Frontal cortex (tissue), 4 donors: ENCODE results near the gene ANAPC7. TPM values are rescaled to one million over a fixed set of nuclear protein-coding genes. Genes with fewer than 3 reads are reported as not detected.
"Not testable (repeated sequence)": the region's sequence is repeated elsewhere in the genome, so short reads cannot be mapped to it uniquely, and the experiment has no call there.

Experiments
- DNase-seq, 2 donors: peaks; one replicate each; pipeline ENCODE4 v3.0.0; 2012; ENCODE audit warnings: low spot score in 2 of 2
- FAIRE-seq: peaks from 2 replicates; lab custom pipeline; 2012; peaks lifted over from hg19 to GRCh38; lab: Jason Lieb, UNC
- total RNA-seq: library from RNA; depleted of rRNA; stranded (reverse); fragments of >200 nt; gene quantifications from one replicate; pipeline ENCODE4 v1.2.3, GENCODE V29; 2014
- donor health status: control.
- donor health status: control.
- donor health status: control.

The ANAPC7 gene
- total RNA-seq, 1 donor from 2014 or later, result 44.0 TPM

DNA sequence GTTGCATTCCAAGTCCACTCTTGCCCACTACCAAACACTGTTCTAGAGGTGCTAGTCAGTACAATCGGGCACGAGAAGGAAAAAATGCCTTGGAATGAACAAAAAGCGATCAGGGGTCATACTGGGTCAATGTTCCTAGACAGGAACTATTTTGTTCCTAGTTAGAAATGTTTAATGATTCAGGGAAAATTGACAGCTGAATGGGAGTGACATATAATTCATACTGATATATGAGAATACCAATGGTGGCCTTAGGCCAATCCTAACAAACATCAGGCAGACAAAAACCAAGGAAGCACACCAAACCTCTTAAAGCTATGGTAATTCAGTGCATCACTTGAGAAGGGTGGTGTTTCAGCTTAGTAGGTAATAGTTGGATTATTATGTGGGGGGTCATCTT is 51.1 kb downstream of the ANAPC7 start:
- no peak for FAIRE-seq
- DNase-seq, result no peak

DNA sequence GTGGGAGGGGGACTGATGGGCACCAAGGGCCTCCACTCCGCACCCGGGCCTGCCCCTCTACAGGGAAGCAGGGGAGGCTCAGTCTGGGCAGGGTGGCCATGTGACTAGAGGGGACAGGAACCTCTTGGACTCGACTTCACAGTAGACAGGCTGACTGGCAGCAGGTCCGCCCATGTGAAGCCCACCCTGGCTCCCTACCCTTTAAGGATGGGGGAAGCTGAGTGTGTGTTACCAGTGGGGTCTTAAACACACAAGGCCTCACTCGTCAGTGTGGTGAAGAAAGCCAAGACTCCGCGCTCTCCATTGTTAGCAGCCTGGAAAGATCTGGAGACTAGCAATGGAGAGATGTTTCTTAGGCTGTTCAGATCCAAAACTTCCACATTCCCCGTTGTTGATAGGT is 52.4 kb downstream of the ANAPC7 start:
- DNase-seq (no peak), FAIRE-seq (no peak)

DNA sequence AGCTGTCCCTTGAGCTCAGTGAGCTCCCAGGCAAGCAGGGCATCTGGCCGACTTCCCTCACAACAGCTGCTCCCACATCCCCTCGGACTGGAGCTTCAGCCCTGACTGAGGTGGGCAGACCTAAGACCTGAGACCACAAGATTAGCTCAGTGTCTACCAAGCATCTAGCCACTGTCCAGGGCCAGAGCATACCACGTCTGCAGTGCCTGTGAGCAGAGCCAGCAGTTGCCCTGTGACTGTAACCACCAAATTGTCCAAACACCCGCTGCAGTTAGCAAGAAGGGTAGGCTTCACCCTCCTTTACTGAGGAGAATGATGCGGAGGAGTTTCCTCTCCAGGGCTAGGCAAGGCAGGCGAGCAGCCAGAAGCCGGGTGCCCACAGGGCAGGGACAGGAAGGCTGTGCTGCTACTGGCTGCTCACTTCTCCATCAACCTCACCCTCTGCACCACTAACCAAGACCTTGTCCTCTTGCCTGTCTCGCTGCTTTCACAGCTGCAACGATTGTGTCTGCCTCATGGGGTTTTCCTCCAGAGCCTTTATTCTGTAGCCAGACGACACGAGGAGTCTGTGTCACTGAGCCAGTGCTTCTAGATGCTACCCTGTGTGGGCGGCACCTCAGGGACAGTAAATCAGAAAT is 53.9 kb downstream of the ANAPC7 start:
- FAIRE-seq (no peak), DNase-seq (no peak)

DNA sequence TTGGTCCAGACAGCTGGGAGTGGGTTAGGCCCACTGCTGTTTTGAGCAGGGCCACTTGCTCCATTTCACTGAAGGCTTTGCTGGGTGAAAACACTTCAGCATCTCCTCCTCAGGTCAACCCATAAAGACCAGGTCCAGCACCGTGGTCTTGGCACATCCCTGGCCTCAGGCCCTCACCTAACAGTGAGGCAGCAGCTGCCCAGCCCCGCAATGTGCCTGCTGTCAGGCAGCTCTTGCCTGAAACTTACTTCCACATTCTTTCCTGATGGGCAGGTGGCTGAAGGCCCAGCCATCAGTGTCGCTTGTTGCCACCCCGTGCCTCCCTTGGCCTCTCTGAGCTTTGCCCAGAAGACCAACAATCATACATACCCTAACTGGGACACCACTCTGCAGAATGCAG is 54.4 kb downstream of the ANAPC7 start:
- FAIRE-seq (no peak), DNase-seq (no peak)

DNA sequence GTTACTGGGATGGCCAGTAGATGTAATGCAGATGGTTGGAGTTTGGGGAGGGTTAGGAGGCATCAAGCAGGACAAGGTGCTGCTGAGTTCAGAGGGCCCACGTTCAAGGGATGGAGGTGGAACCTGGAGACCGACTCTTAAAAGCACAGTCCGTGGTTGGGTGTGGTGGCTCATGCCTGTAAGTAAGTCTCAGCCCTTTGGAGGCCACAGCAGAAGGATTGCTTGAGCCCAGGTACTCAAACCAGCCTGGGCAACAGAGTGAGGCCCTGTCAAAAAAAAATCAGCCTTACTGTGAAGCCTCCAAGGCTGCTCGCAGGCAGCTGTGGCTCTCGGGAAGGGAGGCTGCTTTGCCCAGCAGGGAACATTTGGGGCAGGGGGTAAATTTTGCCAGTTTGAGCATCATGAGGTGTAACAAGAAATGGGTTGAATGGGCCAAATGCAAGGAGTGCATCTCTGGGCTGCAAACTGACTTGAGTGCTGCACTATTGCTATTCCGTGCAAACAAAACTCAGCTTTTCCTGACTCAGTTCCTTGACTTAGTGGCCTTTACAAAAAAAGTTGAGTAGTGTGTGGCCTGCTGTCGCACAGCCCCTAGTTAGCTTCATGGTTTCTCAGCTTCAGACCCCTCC is 55.0 kb downstream of the ANAPC7 start:
- FAIRE-seq (no peak), DNase-seq (no peak)

DNA sequence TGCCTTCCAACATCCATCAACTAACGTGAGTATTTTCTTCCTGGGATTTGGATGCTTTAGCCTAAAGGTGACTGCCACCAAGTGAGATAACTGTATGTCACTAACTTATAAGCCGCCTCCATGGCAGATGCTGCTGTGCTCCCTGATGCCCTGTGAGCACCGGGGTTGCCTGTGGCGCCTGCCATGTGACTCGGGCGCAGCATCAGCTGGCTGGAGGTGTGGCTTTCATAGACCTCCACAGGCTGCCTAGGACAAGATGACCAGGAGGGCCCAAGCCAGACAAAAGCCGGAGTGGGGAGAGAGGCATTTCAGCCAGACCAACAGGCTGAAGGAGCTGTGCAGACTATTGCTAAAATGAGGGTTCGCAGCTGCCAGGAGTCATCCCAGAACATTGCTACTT is 55.7 kb downstream of the ANAPC7 start:
- FAIRE-seq, result no peak
- DNase-seq, result no peak

DNA sequence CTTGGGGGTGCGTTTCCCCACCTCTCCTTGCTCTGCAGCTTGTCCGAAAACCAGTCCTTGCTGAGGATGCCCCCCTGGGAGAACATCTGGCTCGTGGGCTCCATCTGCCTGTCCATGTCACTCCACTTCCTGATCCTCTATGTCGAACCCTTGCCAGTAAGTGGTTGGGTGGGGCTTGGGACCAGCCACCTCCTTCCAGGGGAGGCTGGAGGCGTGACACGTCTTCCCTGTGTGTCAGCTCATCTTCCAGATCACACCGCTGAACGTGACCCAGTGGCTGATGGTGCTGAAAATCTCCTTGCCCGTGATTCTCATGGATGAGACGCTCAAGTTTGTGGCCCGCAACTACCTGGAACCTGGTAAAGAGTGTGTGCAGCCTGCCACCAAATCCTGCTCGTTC is 57.5 kb downstream of the ANAPC7 start:
- DNase-seq (no peak), FAIRE-seq (no peak)

DNA sequence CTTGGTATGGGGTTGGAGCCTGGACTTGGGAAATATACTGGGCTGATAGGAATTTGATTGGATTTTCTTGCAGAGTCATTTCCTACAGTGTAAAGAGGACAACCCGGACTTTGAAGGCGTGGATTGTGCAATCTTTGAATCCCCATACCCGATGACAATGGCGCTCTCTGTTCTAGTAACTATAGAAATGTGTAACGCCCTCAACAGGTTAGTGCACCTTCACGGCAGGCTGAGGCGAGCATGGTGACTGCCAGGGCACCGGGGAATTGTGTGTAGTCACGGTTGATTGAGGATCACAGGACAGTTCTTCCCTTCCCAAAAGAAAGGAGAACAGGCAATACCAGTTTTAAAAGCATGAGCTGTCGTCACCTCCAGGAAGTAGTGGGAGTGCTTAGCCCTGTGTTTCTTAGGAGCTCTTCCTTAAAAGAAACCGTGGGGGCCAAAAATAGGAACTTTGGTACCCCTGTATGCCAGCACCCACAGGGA is 58.3 kb downstream of the ANAPC7 start:
- FAIRE-seq, result no peak
- DNase-seq, result no peak

DNA sequence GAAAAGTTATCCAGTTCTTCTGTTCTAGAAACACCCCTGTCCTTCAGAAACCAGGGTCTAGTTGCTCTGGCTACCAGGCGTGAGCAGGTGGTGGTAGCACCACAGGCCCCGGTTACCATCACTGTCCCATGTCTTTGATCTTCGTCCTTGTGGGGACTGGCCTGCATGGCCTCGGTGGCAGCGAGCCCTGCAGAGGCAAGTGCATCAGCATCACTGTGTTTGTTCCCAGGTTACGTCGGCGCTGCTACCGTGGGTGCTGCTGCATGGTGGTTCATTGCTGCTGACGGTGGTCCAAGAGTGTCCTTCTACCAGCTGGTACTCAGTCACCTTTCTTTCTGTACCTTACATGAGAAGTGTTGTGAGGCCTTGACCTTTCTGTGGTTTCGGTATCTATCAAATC is 58.9 kb downstream of the ANAPC7 start:
- FAIRE-seq, result no peak
- DNase-seq, result no peak

DNA sequence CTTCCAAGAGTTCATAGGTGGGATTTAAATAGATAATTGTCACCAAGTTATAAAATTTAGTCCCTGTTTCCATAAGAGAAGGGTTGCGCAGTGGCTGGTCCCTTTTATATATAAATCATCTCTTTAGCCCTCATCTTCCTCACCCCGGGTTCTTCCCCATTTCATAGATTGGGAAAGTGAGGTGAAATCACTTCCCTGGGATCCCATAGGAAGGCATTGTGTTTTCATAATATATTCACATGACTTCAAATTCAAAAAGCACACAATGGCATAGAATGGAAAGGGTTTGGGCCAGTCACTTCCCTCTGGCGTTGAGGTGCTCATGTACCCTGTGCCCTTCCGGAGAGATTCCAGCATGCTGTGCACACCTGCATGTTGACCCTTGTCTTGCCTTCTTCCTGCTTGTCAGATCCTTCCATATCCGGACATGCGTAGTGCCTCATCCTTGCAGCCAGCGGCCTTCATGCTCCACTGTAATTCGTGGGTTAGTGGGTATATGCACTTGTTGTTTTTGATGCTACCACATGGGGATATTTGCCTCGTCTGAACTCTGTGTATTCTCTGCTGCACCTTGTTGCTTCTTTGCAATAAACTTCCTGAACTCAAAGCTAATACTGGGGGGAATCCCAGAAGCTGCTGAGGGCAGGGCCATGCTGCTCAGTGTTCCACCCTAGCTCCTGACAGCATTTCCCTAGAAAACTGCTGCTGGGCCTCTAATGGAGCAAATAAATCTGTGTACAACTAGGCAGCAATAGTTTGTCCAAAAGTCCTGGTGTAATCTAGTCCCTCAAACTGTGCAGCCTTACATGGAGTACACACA is 59.6 kb downstream of the ANAPC7 start:
- FAIRE-seq, result no peak

DNA sequence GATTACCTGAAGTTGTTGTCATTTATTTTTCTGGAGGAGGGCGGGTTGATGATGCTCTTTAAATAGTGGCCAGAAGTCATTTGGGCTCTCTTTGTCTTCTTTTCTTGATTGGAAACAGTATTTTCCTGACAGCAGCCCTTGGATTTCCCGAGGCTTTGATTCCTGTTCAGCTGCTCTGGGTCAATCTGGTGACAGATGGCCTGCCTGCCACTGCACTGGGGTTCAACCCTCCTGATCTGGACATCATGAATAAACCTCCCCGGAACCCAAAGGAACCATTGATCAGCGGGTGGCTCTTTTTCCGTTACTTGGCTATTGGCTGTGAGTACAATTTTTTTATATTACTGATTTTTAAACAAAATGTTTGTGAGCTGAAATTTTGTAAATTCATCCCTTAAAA is 60.4 kb downstream of the ANAPC7 start:
- no peak for FAIRE-seq
- no peak for DNase-seq

More for the DNA sequence above, 59.6 kb downstream of the ANAPC7 start:
- DNase-seq, result no peak

DNA sequence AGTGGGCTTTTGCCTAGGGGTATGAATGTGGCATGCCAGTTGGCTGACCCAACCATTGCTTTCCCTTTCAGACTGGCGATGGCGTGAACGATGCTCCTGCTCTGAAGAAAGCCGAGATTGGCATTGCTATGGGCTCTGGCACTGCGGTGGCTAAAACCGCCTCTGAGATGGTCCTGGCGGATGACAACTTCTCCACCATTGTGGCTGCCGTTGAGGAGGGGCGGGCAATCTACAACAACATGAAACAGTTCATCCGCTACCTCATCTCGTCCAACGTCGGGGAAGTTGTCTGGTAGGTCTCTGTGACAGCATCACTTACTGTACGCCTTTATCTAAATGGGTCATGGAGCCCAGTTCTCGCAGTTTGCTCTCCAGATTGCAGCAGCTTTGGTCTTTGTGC is 61.4 kb downstream of the ANAPC7 start:
- DNase-seq (no peak), FAIRE-seq (no peak)

DNA sequence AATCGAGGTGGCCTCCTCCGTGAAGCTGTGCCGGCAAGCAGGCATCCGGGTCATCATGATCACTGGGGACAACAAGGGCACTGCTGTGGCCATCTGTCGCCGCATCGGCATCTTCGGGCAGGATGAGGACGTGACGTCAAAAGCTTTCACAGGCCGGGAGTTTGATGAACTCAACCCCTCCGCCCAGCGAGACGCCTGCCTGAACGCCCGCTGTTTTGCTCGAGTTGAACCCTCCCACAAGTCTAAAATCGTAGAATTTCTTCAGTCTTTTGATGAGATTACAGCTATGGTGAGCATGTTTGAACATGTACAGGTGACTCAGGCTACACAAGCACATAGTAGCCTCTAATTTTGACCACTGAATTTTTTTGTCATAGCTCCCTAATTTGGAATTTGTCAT is 62.8 kb downstream of the ANAPC7 start:
- FAIRE-seq, result no peak
- DNase-seq, result no peak

DNA sequence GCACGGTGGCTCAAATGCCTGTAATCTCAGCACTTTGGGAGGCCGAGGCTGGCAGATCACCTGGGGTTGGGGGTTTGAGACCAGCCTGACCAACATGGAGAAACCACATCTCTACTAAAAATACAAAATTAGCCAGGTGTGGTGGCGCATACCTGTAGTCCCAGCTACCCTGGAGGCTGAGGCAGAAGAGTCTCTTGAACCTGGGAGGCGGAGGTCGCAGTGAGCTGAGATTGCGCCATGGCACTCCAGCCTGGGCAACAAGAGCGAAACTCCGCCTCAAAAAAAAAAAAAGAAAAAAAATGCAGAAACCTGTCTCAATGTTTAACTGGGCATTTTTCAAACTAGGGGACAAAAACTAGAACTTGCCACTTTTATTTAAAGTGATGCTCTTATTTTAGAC is 63.2 kb downstream of the ANAPC7 start:
- not testable (repeated sequence) for FAIRE-seq, DNase-seq

DNA sequence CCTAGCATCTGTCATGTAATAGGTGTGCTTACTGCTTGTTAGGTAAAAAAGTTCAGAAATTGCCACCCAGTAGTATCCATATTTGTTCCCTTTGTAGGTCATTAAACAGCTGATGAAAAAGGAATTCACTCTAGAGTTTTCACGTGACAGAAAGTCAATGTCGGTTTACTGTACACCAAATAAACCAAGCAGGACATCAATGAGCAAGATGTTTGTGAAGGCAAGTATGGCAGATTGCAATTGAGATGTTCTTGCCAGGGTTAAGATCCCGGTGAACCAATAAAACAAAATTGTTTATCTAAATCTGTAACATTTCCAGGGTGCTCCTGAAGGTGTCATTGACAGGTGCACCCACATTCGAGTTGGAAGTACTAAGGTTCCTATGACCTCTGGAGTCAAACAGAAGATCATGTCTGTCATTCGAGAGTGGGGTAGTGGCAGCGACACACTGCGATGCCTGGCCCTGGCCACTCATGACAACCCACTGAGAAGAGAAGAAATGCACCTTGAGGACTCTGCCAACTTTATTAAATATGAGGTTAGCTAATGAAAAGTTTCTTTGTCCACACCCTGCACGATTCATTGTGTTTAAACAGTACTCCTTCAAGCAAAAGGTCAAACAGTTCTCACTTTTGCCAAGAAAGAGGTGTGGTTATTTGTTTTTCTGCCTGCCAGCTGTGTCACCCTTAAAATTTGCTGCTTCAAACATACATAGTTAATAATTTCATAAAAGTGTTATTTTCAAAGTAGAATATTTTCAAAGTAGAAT is 64.1 kb downstream of the ANAPC7 start:
- FAIRE-seq, result no peak

DNA sequence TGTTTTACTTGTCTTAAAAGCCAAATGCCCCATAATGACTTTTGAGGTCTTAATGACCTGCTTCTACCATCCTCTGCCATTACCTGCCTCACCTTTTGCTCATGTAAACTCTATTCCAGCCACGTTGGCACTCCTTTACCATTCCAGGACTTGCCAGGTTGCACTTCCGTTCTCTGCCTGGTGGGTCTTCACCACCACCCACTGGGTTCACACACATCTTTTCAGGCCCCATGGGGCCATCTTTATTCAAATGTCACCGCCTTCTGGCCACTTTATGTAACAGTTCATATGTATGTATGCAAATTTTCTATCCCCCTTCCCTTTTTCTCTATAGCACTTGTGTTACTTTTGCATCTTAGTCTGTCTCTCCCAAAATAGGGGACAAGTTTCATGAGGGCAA is 64.8 kb downstream of the ANAPC7 start:
- FAIRE-seq (no peak), DNase-seq (no peak)

More for the DNA sequence above, 64.1 kb downstream of the ANAPC7 start:
- no peak for DNase-seq

DNA sequence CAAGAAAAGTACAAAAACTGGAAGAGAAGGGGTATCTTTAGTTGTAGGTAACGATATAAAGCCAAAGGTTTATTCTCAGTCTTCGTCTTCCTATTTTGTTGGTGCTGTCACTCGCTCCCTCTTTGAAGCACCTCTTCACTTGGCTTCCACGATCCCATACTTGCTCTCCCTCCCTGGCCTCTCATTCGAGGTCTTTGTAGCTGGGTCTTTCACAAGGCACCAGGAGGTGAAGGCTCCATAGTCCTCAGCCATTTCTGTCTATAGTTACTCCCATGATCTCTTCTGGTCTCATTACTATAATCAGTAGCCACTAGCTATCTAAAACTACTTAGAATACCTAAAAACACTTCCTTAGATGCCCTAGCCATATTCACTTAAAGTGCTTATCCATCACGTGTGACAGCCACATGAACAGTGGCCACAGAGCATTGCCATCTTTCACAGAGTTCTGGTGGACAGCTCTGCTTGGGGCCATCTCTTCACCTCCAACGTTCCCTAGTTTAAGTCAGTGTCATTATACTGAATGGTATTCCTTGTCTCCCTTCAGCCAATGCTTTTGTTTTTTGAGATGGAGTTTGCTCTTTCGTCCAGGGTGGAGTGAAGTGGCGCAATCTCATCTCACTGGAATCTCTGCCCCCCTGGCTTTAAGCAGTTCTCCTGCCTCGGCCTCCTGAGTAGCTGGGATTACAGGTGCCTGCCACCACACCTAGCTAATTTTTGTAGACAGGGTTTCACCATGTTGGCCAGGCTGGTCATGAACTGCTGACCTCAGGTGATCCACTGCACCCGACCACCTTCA is 65.4 kb downstream of the ANAPC7 start:
- no peak for FAIRE-seq
- DNase-seq, result no peak

DNA sequence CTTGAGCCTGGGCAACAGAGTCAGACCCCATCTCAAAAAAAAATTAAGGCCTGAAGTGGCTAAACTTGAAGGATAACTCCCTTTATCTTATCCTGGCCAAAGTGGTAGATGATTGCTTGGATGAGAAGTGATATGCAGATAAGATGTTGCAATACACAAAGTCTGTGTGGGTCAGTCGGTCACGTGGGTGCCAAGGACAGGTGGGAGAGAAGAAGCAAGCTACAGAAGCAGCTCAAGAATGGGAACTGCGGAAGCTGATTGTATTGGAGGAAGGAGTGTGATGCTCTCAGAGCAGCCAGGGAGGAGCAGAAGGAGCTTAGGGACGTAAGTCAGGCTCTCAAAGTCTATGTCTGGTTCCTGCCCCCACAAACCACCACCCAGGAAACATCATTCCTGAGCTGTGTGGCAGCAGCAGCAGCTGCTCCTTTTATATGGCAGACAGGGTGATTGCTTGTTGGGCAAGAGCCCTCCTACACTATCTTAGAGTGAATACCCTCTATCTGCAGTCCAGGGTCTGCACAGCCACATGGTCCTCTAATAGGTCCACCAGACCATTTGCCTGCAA is 67.9 kb downstream of the ANAPC7 start:
- FAIRE-seq, result no peak

DNA sequence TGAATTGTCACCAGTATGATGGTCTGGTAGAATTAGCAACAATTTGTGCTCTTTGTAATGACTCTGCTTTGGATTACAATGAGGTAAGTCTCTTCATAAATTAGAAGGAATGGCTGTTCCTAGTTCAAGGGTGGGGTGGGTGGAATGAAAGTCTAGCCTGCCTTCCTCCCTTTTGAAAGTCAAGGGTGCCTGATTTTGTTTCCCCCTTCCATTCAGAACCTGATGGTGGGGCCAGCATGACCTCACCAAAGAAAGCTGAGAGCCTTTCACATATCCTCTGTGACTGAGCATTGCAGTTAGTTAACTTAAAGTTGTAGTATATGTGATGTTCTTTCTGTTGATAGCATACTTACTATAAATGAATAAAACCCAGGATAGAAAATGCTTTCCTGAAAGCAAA is 70.3 kb downstream of the ANAPC7 start:
- DNase-seq (no peak), FAIRE-seq (no peak)

More for the DNA sequence above, 67.9 kb downstream of the ANAPC7 start:
- DNase-seq, result no peak
